HG02798 (cell line): Measurements from ENCODE around the gene MRPL43.
A peak's percentile ranks its signal among the peaks of the same experiment; 100 is the strongest.
"Not testable (repeated sequence)": the region's sequence is repeated elsewhere in the genome, so short reads cannot be mapped to it uniquely, and the experiment has no call there.

Experiments used
- ATAC-seq: cut with Tn5 transposase; IDR thresholded peaks from one replicate; pipeline ENCODE4 v1.9.1; 2021; ENCODE audit warnings: mild to moderate bottlenecking; ENCODE audit not compliant: unreplicated experiment, poor library complexity

The MRPL43 gene

DNA sequence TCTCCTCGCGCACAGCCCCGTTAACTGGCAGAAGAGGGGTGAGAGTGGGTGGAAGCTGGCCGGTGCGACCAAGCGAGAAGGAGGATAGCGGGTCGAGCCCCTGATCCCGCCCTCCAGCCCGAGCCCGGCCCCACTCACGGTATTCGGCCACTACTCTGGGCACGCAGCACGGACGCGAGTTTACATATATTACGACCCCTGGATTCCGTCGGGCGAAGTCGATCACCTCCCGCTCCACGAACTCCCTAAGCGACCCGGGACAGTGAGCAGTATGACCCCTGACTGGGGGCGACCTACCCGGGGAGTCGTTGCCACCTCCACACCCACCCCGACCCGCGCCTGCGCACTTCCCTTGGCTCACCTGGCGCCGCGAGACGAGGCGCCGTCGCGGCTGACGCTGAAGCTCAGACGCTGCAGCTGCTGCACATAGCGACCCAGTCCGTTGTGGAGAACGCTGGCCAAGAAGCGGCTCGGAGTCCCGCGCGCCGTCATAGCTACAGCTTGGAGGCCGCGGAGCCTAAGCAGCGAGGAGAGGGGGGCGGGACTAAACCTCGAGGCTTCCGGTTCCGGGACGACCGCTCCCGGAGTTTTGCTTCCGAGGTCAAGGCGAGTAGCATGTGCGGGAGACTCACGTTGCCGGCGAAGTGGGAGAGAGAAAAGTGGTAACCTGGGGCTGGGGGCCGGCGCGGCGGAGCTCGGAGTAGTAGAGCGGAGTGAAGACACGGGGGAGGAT, at the start of gene MRPL43, which contains the start of gene TWNK:
TSS of gene MRPL43 (minus strand) at position 546 of the 733 bp plus-strand sequence. CDS start at position 492, 54 bp downstream.
TSS of gene TWNK (plus strand) at position 592 of the 733 bp plus-strand sequence. CDS start 668 bp downstream, outside the sequence.
- ATAC-seq, result peak; percentile 85

DNA sequence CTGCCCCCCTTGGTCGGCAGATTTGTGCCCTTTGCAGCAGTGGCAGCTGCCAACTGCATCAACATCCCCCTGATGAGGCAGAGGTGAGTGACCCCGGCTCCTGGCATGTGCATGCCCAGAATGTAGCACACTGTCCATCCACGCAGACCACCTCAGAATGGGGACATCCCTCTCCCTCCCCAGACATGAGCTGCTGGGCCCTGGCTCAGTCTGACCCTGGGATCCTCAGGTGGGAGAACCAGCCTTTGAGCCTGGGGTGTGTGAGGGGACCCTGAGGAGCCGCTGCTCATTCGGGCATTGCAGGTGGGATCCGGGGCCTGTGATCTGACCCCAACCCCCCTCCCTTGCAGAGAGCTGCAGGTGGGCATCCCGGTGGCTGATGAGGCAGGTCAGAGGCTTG, 49.4 kb upstream of the MRPL43 start:
- ATAC-seq, result no peak

DNA sequence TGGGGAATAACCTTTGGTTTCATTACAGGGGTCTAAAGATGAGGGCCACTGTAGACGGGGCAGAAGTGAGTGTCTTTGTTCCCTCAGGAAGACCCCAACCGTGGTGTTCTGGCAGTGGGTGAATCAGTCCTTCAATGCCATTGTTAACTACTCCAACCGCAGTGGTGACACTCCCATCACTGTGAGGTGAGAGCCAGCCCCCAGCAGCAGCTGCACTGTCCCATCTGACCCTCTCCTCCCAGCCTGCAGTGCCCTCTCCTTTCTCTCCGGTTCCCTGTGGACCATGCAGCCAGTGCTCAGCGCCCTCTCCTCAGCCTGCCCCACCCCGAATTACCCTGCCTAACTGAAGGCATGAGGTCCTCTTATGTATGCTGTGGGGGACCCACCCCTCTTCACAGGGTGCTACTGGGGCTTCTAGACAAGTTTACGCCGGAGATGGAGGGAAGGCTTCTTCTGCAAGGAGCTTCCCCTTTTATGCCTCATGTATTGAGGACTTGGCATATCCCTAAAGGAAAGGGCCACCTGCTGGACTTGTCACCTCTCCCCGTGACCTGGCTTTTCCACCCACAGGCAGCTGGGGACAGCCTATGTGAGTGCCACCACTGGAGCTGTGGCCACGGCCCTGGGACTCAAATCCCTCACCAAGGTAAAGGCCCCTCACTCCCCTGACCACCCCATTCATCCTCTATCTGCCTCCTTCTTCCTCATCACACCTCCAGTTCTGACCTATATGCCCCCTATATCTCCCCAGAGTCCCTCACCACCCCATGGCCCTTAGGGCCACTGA, 48.8 kb upstream of the MRPL43 start:
- no peak for ATAC-seq

DNA sequence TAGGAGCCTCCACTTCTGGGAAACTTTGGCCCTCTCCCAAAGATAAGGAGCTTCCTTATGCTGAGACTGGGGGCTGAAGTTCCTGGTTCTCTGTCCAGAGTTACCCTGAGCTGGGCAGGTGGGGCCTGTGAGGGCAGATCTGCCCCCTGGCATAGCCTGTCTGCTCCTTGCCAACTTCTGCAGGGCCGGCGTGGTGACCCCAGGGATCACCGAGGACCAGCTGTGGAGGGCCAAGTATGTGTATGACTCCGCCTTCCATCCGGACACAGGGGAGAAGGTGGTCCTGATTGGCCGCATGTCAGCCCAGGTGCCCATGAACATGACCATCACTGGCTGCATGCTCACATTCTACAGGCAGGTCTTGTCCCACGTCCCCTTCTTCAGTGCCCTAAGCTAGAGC, 48.0 kb upstream of the MRPL43 start:
- no peak for ATAC-seq

DNA sequence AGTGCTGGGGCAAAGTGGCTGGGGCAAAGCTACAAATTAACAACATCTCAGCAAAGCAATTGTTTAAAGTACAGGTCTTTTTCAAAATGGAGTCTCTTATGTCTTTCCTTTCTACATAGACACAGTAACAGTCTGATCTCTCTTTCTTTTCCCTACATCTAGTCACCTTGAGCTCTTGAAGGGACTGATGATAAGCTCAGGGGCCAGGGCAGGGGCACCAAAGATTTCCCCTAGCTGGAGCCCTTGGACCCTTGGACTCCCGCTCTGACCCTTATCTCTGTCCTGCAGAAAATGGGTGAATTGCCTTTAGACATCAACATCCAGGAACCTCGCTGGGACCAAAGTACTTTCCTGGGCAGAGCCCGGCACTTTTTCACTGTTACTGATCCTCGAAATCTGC, 47.1 kb upstream of the MRPL43 start:
- ATAC-seq, result not testable (repeated sequence)

DNA sequence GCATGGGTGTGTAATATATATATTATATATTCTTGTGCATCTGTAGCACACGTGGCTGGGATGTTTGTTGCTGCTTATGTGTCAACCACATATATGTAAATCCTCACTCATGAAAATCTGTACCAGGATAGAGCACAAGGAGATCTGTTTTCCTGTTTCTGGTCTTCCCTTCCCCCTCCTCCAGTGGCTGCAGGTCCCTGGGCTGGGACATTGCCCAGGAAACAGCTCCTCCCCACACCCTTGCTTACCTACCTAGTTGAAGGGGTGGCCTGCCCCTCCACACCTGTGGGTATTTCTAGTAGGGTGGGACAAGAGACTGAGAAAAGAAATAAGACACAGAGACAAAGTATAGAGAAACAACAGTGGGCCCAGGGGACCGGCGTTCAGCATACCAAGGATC, 46.0 kb upstream of the MRPL43 start:
- ATAC-seq, result no peak

DNA sequence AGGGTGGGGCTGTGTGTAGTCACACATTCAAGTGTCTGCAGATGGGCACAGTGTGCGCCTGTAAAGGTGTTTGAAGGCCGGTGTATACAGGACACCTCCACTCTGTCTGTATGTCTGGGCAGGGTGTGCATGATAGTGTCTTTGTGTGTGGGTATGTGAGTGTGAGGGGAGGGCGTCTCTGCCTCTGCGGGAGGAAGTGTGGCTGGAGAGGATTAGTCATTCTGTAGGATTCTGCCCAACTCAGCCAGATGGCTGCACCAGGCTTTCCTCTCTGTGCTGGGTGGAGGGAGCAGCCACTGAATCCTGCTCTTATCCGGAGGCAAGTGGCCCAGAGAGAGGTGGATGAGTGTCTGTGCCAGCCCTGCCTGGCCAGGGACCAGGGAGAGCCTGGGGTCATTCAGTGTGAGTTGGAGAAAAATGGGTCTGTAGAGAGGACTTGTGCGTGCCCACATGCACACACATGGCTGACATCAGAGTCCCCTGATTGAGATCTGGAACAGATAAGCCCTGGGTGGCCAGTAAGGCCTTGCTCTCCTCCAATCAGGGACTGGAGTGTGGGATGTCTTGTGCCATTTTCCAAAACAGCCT, 45.4 kb upstream of the MRPL43 start:
- ATAC-seq, result no peak

DNA sequence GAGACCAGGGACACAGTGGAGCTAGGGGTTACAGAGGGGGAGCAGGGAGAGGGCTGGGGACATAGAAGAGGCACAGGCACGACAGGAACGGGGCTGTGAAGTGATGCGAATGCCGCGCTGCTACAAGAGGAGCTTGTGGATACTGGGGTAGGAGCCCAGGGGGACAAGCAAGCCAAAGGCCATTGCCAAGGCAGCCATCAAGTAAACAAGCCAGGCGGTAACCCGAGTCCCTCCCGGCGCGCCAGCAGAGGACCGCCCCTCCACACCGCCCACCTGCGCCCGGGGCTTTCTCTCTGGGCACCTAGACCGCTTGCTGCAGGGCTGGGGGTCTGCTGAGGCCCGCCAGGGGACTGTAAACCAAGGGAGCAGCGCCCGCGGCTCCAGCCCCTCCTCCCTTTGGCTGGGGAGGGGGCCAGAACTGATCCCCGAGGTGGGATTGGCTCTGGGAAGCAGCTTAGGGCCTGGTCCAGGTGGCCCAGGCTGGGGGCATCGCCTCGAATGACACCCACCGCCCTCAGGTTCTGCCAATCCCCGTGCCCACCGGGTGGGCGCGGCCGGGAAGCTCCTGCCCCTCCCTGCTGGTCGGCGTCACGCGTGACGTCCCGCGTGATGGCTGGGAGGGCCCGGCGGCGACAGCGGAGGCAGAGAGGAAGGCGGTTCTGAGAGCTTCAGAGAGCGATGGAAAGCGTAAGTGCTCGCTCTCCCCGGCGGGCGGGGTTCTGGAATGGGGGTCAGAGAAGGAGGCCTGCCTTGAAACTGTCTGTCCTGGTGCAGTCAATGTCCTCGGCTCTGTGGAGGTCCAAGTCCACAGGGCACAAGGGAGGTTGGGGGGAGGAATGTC, 44.7 kb upstream of the MRPL43 start:
- ATAC-seq, result peak; percentile 47

DNA sequence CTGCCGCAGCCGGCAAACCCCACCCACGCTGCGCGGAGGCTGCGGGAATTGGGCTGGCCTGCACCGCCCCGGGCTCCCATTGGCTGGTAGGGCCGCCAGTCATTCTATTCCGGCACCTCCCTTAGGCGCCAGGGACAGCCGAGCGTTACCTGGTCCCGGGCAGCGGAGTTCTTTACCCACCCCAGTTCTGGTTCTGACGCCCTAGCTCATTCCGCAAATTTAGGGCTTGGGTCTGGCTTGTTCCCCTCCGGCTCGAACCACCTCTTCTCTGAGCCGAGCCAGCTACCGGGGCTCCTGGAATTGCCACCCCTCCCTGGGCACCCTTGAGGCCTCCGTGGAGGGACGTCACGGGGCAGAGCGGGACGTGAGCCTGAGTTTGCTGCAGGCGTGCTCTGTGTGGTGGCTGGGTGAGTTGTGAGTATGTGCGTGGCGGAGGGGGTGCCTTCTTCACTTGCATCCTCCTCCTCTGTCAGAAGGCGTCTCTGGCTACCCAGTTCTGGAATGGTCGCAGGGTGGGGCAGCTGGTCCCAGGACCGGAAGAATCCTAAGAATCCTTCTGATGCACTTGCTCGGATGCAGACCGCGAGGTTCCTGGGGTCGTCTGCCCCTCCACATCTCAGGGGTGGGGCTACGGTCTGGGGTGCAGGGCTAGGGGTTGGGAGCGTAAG, 44.0 kb upstream of the MRPL43 start, which contains the start of the genes PDZD7 and SFXN3:
TSS of gene PDZD7 (minus strand) at position 2 of the 668 bp plus-strand sequence. CDS start 910 bp downstream, outside the sequence.
TSS of gene SFXN3 (plus strand) at position 107 of the 668 bp plus-strand sequence. CDS start 3,461 bp downstream, outside the sequence.
- peak; percentile 94 for ATAC-seq

DNA sequence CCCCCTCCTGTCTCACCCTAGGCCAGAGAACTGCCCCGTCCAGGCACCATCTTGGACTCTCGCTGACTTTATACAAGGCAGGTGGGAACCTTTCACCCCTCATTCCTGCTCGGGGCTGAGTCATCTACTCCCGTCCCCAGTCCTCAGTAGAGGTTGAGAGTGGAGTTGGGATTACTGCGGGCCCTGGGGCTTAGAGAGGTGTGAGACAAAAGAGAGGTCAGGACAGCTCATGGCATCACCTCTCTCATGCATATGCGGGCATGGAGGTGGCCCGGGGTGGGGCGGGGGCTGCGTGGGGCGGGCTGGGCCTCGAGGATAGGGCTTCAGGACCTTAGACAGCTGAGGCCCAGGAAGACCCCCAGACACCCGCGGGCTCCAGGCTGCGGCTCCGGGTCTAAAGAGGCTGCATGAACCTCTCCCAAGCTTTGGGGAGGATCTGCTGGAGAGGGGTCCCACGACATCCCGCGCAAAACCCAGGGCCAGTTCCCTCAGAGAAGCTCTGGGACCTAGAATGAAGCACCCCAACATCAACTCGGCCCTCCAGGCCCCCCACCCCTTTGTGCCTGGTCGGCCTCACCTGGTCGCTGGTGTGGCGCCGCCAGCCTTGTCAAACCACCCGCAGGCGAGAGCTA, 43.3 kb upstream of the MRPL43 start:
- ATAC-seq, result no peak

DNA sequence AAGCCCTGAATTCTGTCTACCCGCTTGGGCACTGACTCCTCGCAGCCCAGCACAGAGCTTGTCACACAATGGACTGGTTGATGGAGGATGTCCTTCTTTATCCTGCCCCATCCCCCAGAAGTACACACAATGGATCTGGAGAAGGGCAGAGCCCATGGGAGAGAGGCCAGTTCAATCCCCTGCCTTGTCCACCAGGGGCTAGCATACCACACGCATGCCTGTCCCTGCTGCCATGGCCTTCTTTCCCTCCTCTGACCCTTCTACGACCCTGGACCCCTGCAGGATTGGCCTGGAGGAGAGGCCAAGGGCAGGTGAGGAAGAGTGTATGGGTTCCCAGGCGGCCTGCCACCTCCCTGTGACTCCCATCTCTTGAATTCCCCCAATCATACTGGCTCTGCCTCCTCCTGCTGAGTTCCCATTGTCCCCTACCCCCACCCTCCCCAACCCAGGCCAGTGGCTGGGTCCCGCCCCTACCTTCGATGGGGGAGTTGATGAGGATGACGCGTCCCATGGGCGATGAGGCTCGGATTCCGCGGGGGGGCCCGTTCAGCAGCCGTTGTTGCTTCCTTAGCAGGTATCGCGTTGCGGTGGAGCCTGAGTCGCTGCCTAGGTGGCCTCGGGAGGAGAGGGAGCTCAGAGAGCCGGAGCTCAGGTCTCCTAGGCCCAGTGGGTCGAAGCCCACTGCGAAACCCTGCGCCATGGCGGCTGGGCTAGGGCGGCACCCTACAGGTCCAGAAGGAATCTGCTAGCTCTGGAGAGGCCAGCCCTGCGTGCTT, 42.4 kb upstream of the MRPL43 start:
- ATAC-seq, result no peak

DNA sequence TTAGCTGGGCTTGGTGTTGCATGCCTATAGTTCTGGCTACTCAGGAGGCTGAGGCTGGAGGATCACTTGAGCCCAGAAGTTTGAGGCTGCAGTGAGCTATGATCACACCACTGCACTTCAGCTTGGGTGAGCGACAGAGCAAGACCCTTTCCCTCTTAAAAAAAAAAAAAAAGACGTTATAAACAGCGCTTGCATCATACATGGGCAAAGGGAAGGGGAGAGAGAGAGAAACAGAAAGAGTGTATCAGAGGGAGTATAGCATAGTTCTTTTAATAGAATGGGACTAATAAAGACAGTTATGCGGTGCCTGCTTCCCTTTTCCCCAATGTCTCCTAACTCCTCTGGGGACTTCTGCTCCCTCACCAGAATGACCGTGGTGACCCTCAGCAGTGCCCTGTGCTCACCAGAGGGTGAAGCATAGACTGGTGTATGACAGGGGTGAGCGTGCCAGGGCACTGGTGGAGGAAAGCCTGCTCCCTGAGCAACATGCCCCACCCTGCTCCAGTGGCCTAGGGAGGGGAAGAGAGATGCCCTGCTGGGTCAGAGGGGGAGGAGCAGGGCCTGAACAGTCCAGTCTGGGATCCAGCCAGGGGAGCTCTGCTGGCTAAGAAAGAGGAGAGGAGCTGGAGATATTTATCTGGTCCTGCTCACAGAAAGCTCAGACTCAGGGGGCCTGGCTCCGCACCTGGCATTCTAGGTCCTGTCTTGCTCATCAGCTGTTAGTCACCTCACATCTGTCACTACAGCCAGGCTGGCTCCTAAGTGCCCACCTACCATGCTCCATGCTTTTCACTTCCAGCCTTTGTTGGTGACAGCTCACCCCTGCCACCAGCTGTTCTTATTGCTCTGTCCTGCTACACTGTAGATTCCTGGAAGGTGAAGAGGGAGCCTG, 41.4 kb upstream of the MRPL43 start:
- ATAC-seq, result no peak

DNA sequence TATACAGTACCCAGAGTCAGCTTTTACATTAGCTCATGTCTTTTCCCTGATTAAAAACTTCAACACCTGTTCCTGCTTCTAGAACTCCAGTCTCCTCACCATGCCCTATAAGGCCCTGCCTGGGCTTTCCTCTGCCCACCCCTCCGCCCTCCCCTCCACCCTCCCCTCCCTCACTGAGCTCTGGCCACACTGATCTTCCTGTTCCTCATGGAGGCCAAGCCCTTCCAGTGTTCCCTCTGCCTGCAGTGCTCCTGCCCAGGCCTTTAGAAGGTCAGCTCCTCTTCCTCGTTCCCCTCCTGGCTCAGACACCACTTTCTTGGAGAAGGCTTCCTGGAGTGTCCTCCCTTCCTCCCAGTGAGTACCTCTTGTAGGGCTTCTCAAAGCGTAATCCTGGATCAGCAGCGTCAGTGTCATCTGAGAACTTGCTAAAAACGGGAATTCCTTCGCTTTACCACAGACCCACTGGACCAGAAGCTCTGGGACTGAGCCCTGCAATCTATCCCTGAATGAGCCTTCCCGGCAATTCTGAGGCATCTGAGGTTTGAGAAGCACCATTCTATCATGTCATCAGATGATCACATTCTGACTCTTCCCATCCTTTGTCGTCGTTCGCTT, 39.9 kb upstream of the MRPL43 start:
- no peak for ATAC-seq

DNA sequence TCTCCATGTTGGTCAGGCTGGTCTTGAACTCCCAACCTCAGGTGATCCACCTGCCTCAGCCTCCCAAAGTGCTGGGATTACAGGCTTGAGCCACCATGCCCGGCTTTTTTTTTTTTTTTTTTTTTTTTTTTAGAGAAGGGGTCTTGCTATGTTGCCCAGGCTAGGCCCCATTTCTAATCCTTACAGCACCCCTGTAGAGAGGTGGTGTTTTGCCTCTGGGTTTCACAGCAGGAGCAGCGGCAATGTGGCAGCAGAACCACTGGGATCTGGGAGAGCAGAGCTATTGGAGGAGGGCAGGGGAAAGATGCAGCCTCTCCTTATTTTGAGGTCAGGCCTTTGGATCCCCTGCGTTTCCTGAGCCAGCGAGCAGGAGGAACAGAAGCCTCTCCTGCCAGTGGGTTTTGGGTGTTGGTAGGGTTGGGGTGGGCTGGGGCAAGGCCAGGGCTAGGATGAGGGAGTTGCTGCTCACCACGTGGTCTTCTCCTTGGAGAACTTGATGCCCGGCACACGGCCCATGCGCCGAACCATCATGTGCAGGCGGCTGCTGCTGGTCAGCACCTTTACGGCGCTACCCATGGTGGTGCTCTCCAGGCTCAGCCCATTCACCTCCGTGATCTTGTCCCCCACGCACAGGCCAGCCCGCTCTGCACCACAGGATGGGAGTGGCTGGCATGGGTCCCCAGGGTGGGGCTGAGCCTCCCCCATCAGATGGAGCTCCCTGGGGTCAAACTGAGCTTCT, 35.8 kb upstream of the MRPL43 start:
- no peak for ATAC-seq

DNA sequence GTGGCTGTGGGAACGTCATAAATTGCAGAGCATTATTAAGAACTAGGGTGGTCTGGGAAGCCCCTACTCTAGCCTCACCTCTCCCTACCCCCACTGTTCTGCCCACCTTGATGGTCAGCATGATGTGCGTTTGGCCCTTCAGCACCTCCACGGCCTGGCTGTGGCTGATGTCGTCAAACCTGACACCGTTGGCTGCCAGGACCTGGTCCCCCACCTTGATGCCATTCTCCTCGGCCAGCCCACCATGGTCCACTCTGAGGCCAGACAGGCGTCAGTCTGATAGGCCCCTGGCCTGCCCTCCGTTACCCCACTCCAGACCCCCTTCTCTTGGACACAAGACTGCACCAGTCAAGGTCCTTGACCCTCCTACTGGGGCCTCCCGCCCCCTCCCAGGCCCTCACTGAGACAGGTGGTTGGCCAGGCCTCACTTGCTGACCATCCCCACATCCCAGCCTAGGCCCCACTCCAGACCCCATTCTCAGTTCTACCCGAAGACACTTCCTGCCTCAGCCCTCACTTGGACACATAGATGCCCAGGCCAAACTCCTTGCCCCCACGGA, 34.5 kb upstream of the MRPL43 start:
- no peak for ATAC-seq

DNA sequence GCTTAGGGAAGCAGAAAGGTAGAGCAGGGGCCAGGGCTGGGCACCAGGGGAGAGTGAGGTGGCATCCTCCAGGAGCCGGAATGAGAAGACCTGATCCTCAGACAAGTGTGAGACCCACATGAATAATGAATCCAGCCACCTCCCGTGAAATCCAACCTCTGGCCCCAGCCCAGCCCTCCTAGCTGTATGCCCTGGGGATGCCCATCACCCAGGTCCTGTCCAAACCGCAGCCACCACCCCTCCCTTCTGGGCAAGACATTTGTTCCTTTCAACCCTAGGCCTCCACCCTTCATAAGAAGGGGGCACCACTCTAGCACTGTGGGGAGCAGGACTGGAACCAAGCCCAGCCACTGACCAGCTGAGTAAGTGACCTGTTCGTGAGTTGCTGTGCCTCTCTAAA, 33.9 kb upstream of the MRPL43 start:
- no peak for ATAC-seq
